ENCODE measurements around the gene NMT2.

- TF ChIP-seq CTCF (IDR thresholded peaks at IDR 0.05) (no peak), POLR2A (IDR thresholded peaks at IDR 0.05) (no peak)
Measured at GRCh38 chr10:15075421-15075820, 93.1 kb downstream of the NMT2 start.

Data from testis (tissue), 2 donors.